Central memory CD8-positive, alpha-beta T cell (primary cell): Measurements from ENCODE around the gene ADD1.
A peak's percentile ranks its signal among the peaks of the same experiment; 100 is the strongest.

Source experiments
- ATAC-seq: fragments of 150-1000 bp; cut with Tn5 transposase; replicated peaks from 2 replicates; pipeline ENCODE4 v1.10.0; 2022; ENCODE audit warnings: mild to moderate bottlenecking, moderate FRiP score, moderate number of reproducible peaks; ENCODE audit not compliant: poor library complexity, severe bottlenecking; ENCODE audit errors: extremely low read depth
- DNase-seq, 2 donors: peaks; one replicate each; pipeline ENCODE4 v3.0.0; 2021; ENCODE audit warnings: low spot score in 2 of 2
- H3K27ac Mint-ChIP-seq: one replicate; pipeline ENCODE4 v1.8.0; 2022; ENCODE audit warnings: low read depth, mild to moderate bottlenecking, moderate library complexity, mixed read lengths
- H3K27me3 Mint-ChIP-seq: one replicate; pipeline ENCODE4 v1.8.0; 2022; ENCODE audit warnings: mixed read lengths
- H3K36me3 Mint-ChIP-seq: one replicate; pipeline ENCODE4 v1.8.0; 2022; ENCODE audit warnings: mild to moderate bottlenecking, moderate library complexity, mixed read lengths; ENCODE audit not compliant: insufficient read depth
- H3K4me1 Mint-ChIP-seq: one replicate; pipeline ENCODE4 v1.8.0; 2022; ENCODE audit warnings: mixed read lengths
- H3K4me3 Mint-ChIP-seq: one replicate; pipeline ENCODE4 v1.8.0; 2022; ENCODE audit warnings: mild to moderate bottlenecking, moderate library complexity, mixed read lengths
- H3K9me3 Mint-ChIP-seq: one replicate; pipeline ENCODE4 v1.8.0; 2022; ENCODE audit warnings: mixed read lengths

Gene ADD1

GRCh38 chr4:2856266-2856665 lies 12.6 kb downstream of the ADD1 start:
- DNase-seq (no peak), ATAC-seq (no peak)
- Mint-ChIP-seq H3K4me3 (no peak overlapping the region), H3K36me3 (peaks cover 26% of the 10 kb centered on the region), H3K27me3 (no peaks in the 10 kb centered on the region), H3K9me3 (no peaks in the 10 kb centered on the region), H3K27ac (no peak overlapping the region), H3K4me1 (peaks cover 69% of the 10 kb centered on the region)

- peak overlapping the region; percentile 41 for H3K27ac Mint-ChIP-seq
- ATAC-seq (no peak), DNase-seq (no peak)
- H3K4me3 Mint-ChIP-seq = no peak overlapping the region
- no peaks in the 10 kb centered on the region for H3K27me3 Mint-ChIP-seq
- no peaks in the 10 kb centered on the region for H3K9me3 Mint-ChIP-seq
- peaks cover 69% of the 10 kb centered on the region for H3K4me1 Mint-ChIP-seq
- peaks cover 24% of the 10 kb centered on the region for H3K36me3 Mint-ChIP-seq
Measured at GRCh38 chr4:2857349-2857927, 13.8 kb downstream of the ADD1 start.

GRCh38 chr4:2858451-2859217 lies 15.0 kb downstream of the ADD1 start:
- H3K36me3 Mint-ChIP-seq = peaks cover 24% of the 10 kb centered on the region
- no peaks in the 10 kb centered on the region for H3K9me3 Mint-ChIP-seq
- no peak for ATAC-seq
- H3K27ac Mint-ChIP-seq = no peak overlapping the region
- H3K27me3 Mint-ChIP-seq = no peaks in the 10 kb centered on the region
- H3K4me3 Mint-ChIP-seq = no peak overlapping the region
- DNase-seq = no peak
- peaks cover 75% of the 10 kb centered on the region for H3K4me1 Mint-ChIP-seq

GRCh38 chr4:2859514-2859913 lies 15.9 kb downstream of the ADD1 start:
- no peaks in the 10 kb centered on the region for H3K9me3 Mint-ChIP-seq
- H3K27ac Mint-ChIP-seq = peak overlapping the region; percentile 19
- H3K4me1 Mint-ChIP-seq = peaks cover 74% of the 10 kb centered on the region
- H3K27me3 Mint-ChIP-seq = no peaks in the 10 kb centered on the region
- H3K36me3 Mint-ChIP-seq = peaks cover 21% of the 10 kb centered on the region
- DNase-seq (no peak), ATAC-seq (no peak)
- H3K4me3 Mint-ChIP-seq = no peak overlapping the region

- H3K36me3 Mint-ChIP-seq = peaks cover 12% of the 10 kb centered on the region
- H3K27me3 Mint-ChIP-seq = no peaks in the 10 kb centered on the region
- H3K9me3 Mint-ChIP-seq = no peaks in the 10 kb centered on the region
- DNase-seq (no peak), ATAC-seq (no peak)
- no peak overlapping the region for H3K4me3 Mint-ChIP-seq
- peaks cover 74% of the 10 kb centered on the region for H3K4me1 Mint-ChIP-seq
- H3K27ac Mint-ChIP-seq = peak overlapping the region; percentile 55
Measured at GRCh38 chr4:2860391-2861348, 17.0 kb downstream of the ADD1 start.

- peaks cover 74% of the 10 kb centered on the region for H3K4me1 Mint-ChIP-seq
- no peak for DNase-seq
- no peaks in the 10 kb centered on the region for H3K27me3 Mint-ChIP-seq
- H3K36me3 Mint-ChIP-seq = peaks cover 7% of the 10 kb centered on the region
- no peak for ATAC-seq
- peak overlapping the region; percentile 26 for H3K27ac Mint-ChIP-seq
- no peaks in the 10 kb centered on the region for H3K9me3 Mint-ChIP-seq
- H3K4me3 Mint-ChIP-seq = no peak overlapping the region
Measured at GRCh38 chr4:2861631-2862436, 18.2 kb downstream of the ADD1 start.

- H3K4me3 Mint-ChIP-seq = no peak overlapping the region
- H3K36me3 Mint-ChIP-seq = peaks cover 5% of the 10 kb centered on the region
- no peaks in the 10 kb centered on the region for H3K9me3 Mint-ChIP-seq
- DNase-seq (no peak), ATAC-seq (no peak)
- peaks cover 78% of the 10 kb centered on the region for H3K4me1 Mint-ChIP-seq
- no peaks in the 10 kb centered on the region for H3K27me3 Mint-ChIP-seq
- H3K27ac Mint-ChIP-seq = peak overlapping the region; percentile 16
Measured at GRCh38 chr4:2862528-2862927, 18.9 kb downstream of the ADD1 start.

GRCh38 chr4:2863649-2864048 lies 20.0 kb downstream of the ADD1 start:
- no peak overlapping the region for H3K27ac Mint-ChIP-seq
- H3K36me3 Mint-ChIP-seq = peaks cover 4% of the 10 kb centered on the region
- no peak overlapping the region for H3K4me3 Mint-ChIP-seq
- no peak for DNase-seq
- H3K4me1 Mint-ChIP-seq = peaks cover 77% of the 10 kb centered on the region
- no peak for ATAC-seq
- H3K9me3 Mint-ChIP-seq = no peaks in the 10 kb centered on the region
- no peaks in the 10 kb centered on the region for H3K27me3 Mint-ChIP-seq

- ATAC-seq (no peak), DNase-seq (no peak)
- Mint-ChIP-seq H3K4me1 (peaks cover 82% of the 10 kb centered on the region), H3K27ac (peak overlapping the region; percentile 54), H3K27me3 (no peaks in the 10 kb centered on the region), H3K36me3 (peaks cover 9% of the 10 kb centered on the region), H3K4me3 (no peak overlapping the region), H3K9me3 (no peaks in the 10 kb centered on the region)
Measured at GRCh38 chr4:2865196-2865780, 21.6 kb downstream of the ADD1 start.

GRCh38 chr4:2866160-2866861 lies 22.7 kb downstream of the ADD1 start:
- H3K4me1 Mint-ChIP-seq = peaks cover 82% of the 10 kb centered on the region

GRCh38 chr4:2866891-2867290 lies 23.2 kb downstream of the ADD1 start:
- DNase-seq (no peak), ATAC-seq (no peak)
- peak overlapping the region; percentile 24 for H3K27ac Mint-ChIP-seq
- H3K9me3 Mint-ChIP-seq = no peaks in the 10 kb centered on the region
- no peak overlapping the region for H3K4me3 Mint-ChIP-seq
- H3K36me3 Mint-ChIP-seq = peaks cover 7% of the 10 kb centered on the region
- H3K4me1 Mint-ChIP-seq = peaks cover 81% of the 10 kb centered on the region
- H3K27me3 Mint-ChIP-seq = no peaks in the 10 kb centered on the region

More at GRCh38 chr4:2866160-2866861, 22.7 kb downstream of the ADD1 start:
- Mint-ChIP-seq H3K4me3 (no peak overlapping the region), H3K27ac (peak overlapping the region; percentile 24), H3K9me3 (no peaks in the 10 kb centered on the region), H3K36me3 (peaks cover 7% of the 10 kb centered on the region), H3K27me3 (no peaks in the 10 kb centered on the region)
- no peak for ATAC-seq
- DNase-seq = no peak
